Endothelial cell of umbilical vein (primary cell): Measurements from ENCODE around the gene SDHB. TPM values are rescaled to one million over a fixed set of nuclear protein-coding genes. Genes with fewer than 3 reads are reported as not detected.

Source experiments
- BruUV-seq: library from RNA; stranded (reverse); fragments of 400-500 nt; replicated peaks from 2 replicates; lab custom pipeline; 2021; lab: Mats Ljungman, UMichigan
- CTCF ChIA-PET: fragments of 300-600, 350-600 bp; sonication (Branson Sonifier 250); formaldehyde crosslinking; loops from one replicate; lab custom pipeline; 2021; ENCODE audit warnings: antibody characterized with exemption, inconsistent platforms; lab: Charles Lee
- POLR2A ChIA-PET: fragments of 300-600, 350-600 bp; sonication (Branson Sonifier 250); formaldehyde crosslinking; loops from one replicate; lab custom pipeline; 2021; ENCODE audit warnings: antibody characterized with exemption, inconsistent platforms; lab: Charles Lee
- DNase-seq: peaks from one replicate; pipeline ENCODE4 v3.0.0-alpha.2; 2011; ENCODE audit warnings: low read depth, low spot score
- FAIRE-seq: peaks from 2 replicates; lab custom pipeline; 2011; peaks lifted over from hg19 to GRCh38; lab: Jason Lieb, UNC
- H2AFZ ChIP-seq: 2 replicates; pipeline ENCODE4 v1.6.0; 2012; ENCODE audit warnings: low read depth, low read length, control low read depth, inconsistent platforms
- H3K27ac ChIP-seq: 2 replicates; pipeline ENCODE4 v1.5.1; 2011; ENCODE audit warnings: low read depth, mild to moderate bottlenecking, control low read depth, low read length, moderate library complexity; ENCODE audit not compliant: insufficient read depth
- H3K27me3 ChIP-seq, 2 experiments: 2 replicates each; pipeline versions ENCODE4 v1.6.0 to v1.6.1; 2011; ENCODE audit warnings: low read length in 2 of 2, mixed read lengths in 1 of 2; ENCODE audit not compliant: control insufficient read depth in 2 of 2, insufficient read depth in 2 of 2
- H3K36me3 ChIP-seq, 2 experiments: 2 replicates in 1 of 2; 3 replicates in 1 of 2; pipeline ENCODE4 v1.5.1; 2011; ENCODE audit warnings: low read length in 2 of 2, mild to moderate bottlenecking in 1 of 2, moderate library complexity in 1 of 2; ENCODE audit not compliant: control insufficient read depth in 2 of 2, insufficient read depth in 2 of 2; ENCODE audit errors: extremely low read depth in 1 of 2
- H3K4me1 ChIP-seq: 3 replicates; pipeline ENCODE4 v1.5.1; 2011; ENCODE audit warnings: mild to moderate bottlenecking, low read length; ENCODE audit not compliant: control insufficient read depth, insufficient read depth; ENCODE audit errors: extremely low read depth
- H3K4me2 ChIP-seq: 2 replicates; pipeline ENCODE4 v1.6.1; 2011; ENCODE audit warnings: low read length, control low read depth, mixed read lengths; ENCODE audit not compliant: insufficient read depth
- H3K4me3 ChIP-seq, 3 experiments: fragments of 200-600 bp in 1 of 3; sonication (generic), shearing (Covaris generic) in 1 of 3; replicated peaks in 1 of 3; 2 replicates each; pipeline ENCODE4 v1.5.1; 2011 to 2016; ENCODE audit warnings: control low read depth in 3 of 3, low read length in 3 of 3, mild to moderate bottlenecking in 2 of 3, inconsistent platforms in 1 of 3, low read depth in 1 of 3, moderate library complexity in 1 of 3; ENCODE audit not compliant: insufficient read depth in 1 of 3
- H3K79me2 ChIP-seq: 2 replicates; pipeline ENCODE4 v1.6.0; 2012; ENCODE audit warnings: low read length, inconsistent platforms; ENCODE audit not compliant: control insufficient read depth, insufficient read depth
- H3K9ac ChIP-seq: replicated peaks from 2 replicates; pipeline ENCODE3; 2011; ENCODE audit warnings: low read length, control low read depth; ENCODE audit not compliant: insufficient read depth; ENCODE audit errors: extremely low read depth
- H3K9me1 ChIP-seq: replicated peaks from 3 replicates; pipeline ENCODE4 v1.6.0; 2011; ENCODE audit warnings: mild to moderate bottlenecking, low read length; ENCODE audit not compliant: control insufficient read depth, insufficient read depth; ENCODE audit errors: extremely low read depth
- H3K9me3 ChIP-seq: replicated peaks from 2 replicates; pipeline ENCODE4 v1.5.1; 2012; ENCODE audit warnings: low read length, inconsistent platforms; ENCODE audit not compliant: control insufficient read depth, insufficient read depth
- H4K20me1 ChIP-seq: replicated peaks from 2 replicates; pipeline ENCODE3; 2011; ENCODE audit warnings: mild to moderate bottlenecking, low read length; ENCODE audit not compliant: control insufficient read depth, insufficient read depth; ENCODE audit errors: extremely low read depth
- FOS ChIP-seq: IDR thresholded peaks from 2 replicates; pipeline ENCODE4 v1.6.1; 2011; ENCODE audit warnings: mild to moderate bottlenecking, low read length, moderate library complexity, borderline replicate concordance; ENCODE audit not compliant: insufficient read depth
- JUN ChIP-seq: IDR thresholded peaks from 2 replicates; pipeline ENCODE4 v1.6.1; 2011; ENCODE audit warnings: borderline replicate concordance, low read depth; ENCODE audit not compliant: insufficient read length, insufficient read depth
- dilution Hi-C: fragments of 300-500 bp; cut with MboI; formaldehyde crosslinking; loops from one replicate; pipeline ENCODE4 v1.15.0; 2019; ENCODE audit warnings: low sequenced_read_pairs; ENCODE audit not compliant: extremely low pct_ligation_motif_present
- intact Hi-C: fragments of 100-400 bp; cut with micrococcal nuclease; formaldehyde crosslinking; loops from one replicate; pipeline ENCODE4 v1.10.0; 2022
- polyA plus RNA-seq, 4 experiments: library from polyadenylated mRNA; depleted of rRNA in 3 of 4; stranded (reverse) in 3 of 4; unstranded in 1 of 4; fragments of >200 nt; gene quantifications; 2 replicates each; pipeline versions ENCODE4 v1.2.1 to v1.2.3, GENCODE V29; 2011 to 2012; ENCODE audit warnings: missing spikeins in 1 of 4
- total RNA-seq: library from RNA; stranded (reverse); gene quantifications from 2 replicates; pipeline ENCODE4 v1.2.3, GENCODE V29; 2021
- TF ChIP-seq, protein P1 (sequence below), 2 donors: IDR thresholded peaks; 1 replicate in 1 of 2; 2 replicates in 1 of 2; pipeline ENCODE4 v1.5.1; 2011; ENCODE audit warnings: low read length in 2 of 2, mild to moderate bottlenecking in 2 of 2, moderate library complexity in 2 of 2, control low read depth in 1 of 2, inconsistent platforms in 1 of 2, low read depth in 1 of 2; ENCODE audit not compliant: insufficient read depth in 1 of 2; ENCODE audit errors: extremely low read depth in 1 of 2

SDHB gene
- total and polyA plus RNA-seq, 2 donors (not counting 3 experiments of a cell fraction or from before 2014, with no cell fraction given), result 96.2 to 98.1 TPM

DNA sequence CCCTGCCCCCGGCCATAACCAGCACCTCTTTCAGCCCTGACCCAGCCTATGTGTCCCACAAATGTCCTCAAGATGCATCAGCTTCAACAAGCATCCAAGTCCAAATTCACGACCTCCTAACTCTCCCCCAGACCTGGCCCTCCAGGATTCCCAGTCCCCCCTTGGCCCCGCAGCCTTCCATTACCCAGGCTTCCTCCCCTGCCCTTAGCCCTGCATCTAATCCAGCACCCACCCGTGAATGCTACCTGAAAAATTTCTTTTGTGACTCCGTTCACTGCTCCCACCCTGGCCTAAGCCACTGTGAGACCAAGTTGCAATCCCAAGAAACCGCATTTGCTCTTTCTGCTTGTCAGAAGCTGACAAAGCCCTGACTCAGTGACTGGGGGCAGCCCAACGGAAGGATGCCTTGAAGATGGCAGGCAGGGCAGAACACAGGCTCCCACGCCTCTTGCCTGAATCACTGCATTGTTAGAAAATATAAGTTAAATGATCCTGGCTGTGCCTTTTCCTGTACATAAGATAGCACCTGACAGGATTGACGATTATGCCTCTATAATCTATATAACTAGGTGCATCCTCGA, 72.5 kb downstream of the SDHB start:
- Histone ChIP-seq H2AFZ (no peak overlapping the region), H3K27ac (no peak overlapping the region), H3K79me2 (no peaks in the 10 kb centered on the region), H3K4me1 (peaks cover 24% of the 10 kb centered on the region), H3K9me1 (no peaks in the 10 kb centered on the region), H3K36me3 (peaks cover 0 to 14% of the 10 kb centered on the region in 2 experiments), H3K4me3 (no peak overlapping the region), H3K4me2 (no peak overlapping the region), H3K27me3 (no peaks in the 10 kb centered on the region), H3K9ac (no peak overlapping the region), H4K20me1 (no peaks in the 10 kb centered on the region), H3K9me3 (no peaks in the 10 kb centered on the region)
- intact Hi-C loops, result no loop called here
- CTCF ChIA-PET, result interaction anchor here (1.1 to 4.5 kb wide), 4 partner anchors 14 to 29 kb away, joined by 3 to 25 read pairs (median 4); no protein-coding TSS in a partner anchor
- DNase-seq (no peak), FAIRE-seq (no peak)
- TF ChIP-seq FOS (peak; percentile 35), JUN (no peak)
- TF ChIP-seq, protein P1, sequence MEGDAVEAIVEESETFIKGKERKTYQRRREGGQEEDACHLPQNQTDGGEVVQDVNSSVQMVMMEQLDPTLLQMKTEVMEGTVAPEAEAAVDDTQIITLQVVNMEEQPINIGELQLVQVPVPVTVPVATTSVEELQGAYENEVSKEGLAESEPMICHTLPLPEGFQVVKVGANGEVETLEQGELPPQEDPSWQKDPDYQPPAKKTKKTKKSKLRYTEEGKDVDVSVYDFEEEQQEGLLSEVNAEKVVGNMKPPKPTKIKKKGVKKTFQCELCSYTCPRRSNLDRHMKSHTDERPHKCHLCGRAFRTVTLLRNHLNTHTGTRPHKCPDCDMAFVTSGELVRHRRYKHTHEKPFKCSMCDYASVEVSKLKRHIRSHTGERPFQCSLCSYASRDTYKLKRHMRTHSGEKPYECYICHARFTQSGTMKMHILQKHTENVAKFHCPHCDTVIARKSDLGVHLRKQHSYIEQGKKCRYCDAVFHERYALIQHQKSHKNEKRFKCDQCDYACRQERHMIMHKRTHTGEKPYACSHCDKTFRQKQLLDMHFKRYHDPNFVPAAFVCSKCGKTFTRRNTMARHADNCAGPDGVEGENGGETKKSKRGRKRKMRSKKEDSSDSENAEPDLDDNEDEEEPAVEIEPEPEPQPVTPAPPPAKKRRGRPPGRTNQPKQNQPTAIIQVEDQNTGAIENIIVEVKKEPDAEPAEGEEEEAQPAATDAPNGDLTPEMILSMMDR (IDR thresholded peaks at IDR 0.05; ENCODE audit: extremely low read depth in 1 of 2, insufficient read depth in 1 of 2, low read depth in 1 of 2, low read length in 2 of 2), result no peak
- dilution Hi-C loops, result no loop called here
- BruUV-seq, result no TSS peak
- POLR2A ChIA-PET, result interaction anchor here (0.7 kb wide), 1 partner anchor 18 kb away, joined by 5 read pairs; no protein-coding TSS in a partner anchor
